GM12891 (cell line): ENCODE results near the gene USP11.

Experiments
- PAX5 ChIP-seq: IDR thresholded peaks from 2 replicates; pipeline ENCODE4 v1.6.1; 2011; ENCODE audit warnings: low read length, moderate library complexity, mild to moderate bottlenecking; ENCODE audit not compliant: insufficient read depth, severe bottlenecking
- POLR2A ChIP-seq: IDR thresholded peaks from 2 replicates; pipeline ENCODE4 v1.6.1; 2011; ENCODE audit warnings: low read depth, low read length, control low read depth
- POLR2AphosphoS5 ChIP-seq: IDR thresholded peaks from 2 replicates; pipeline ENCODE4 v1.6.1; 2011; ENCODE audit warnings: low read depth, low read length, control low read depth
- TAF1 ChIP-seq: IDR thresholded peaks from 2 replicates; pipeline ENCODE4 v1.6.1; 2011; ENCODE audit warnings: low read depth, low read length, control low read depth

DNA sequence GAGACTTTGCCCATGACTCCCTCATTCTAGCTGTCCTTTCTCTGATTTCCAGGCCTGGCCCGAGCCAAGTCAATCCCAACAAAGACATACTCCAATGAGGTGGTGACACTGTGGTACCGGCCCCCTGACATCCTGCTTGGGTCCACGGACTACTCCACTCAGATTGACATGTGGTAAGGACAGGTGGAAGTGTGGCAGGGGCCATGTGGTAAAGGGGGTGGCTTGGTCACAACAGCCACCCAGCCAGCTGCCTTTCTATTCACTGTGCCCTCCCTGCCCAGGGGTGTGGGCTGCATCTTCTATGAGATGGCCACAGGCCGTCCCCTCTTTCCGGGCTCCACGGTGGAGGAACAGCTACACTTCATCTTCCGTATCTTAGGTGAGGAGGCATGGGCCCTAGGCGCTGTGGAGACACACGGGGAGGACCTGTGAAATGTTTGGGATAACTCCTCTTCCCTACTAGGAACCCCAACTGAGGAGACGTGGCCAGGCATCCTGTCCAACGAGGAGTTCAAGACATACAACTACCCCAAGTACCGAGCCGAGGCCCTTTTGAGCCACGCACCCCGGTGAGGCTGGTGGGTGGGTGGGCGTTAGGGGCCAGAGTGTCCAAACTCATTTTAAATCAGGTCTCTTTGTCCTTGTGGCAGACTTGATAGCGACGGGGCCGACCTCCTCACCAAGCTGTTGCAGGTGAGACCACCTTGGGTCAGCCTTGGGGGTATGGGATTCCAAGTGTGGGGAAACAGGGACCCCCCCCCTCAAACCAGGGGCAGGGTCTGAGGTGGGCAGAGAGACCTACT, 6.1 kb upstream of the USP11 start:
- TF ChIP-seq POLR2AphosphoS5 (no peak), TAF1 (no peak), POLR2A (no peak), PAX5 (no peak)
